MM.1S (cell line): Measurements from ENCODE around the gene ZNF568.

Source experiments
- DNase-seq: peaks from one replicate; pipeline ENCODE4 v3.0.0-alpha.2; 2015
- H2AFZ ChIP-seq: fragments of 300-600 bp; sonication (generic); 2 replicates; pipeline ENCODE4 v1.6.0; 2016; ENCODE audit warnings: antibody characterized with exemption, low read length
- H3F3A ChIP-seq: fragments of 300-600 bp; sonication (generic); 2 replicates; pipeline ENCODE4 v1.6.1; 2016; ENCODE audit warnings: mild to moderate bottlenecking, antibody characterized with exemption, low read length, moderate library complexity, mixed read lengths; ENCODE audit not compliant: insufficient read depth
- H3K27ac ChIP-seq: fragments of 300-600 bp; sonication (generic); 2 replicates; pipeline ENCODE4 v1.5.1; 2016; ENCODE audit warnings: mild to moderate bottlenecking, low read length
- H3K27me3 ChIP-seq: fragments of 300-600 bp; sonication (generic); replicated peaks from 2 replicates; pipeline ENCODE4 v1.6.0; 2016; ENCODE audit warnings: low read length; ENCODE audit not compliant: insufficient read depth
- H3K36me3 ChIP-seq: fragments of 300-600 bp; sonication (generic); replicated peaks from 2 replicates; pipeline ENCODE4 v1.6.1; 2016; ENCODE audit warnings: mild to moderate bottlenecking, low read length, mixed read lengths; ENCODE audit not compliant: insufficient read depth
- H3K4me1 ChIP-seq: fragments of 300-600 bp; sonication (generic); 2 replicates; pipeline ENCODE4 v1.6.1; 2016; ENCODE audit warnings: low read length, mixed read lengths
- H3K4me2 ChIP-seq: fragments of 300-600 bp; sonication (generic); 2 replicates; pipeline ENCODE4 v1.6.0; 2016; ENCODE audit warnings: low read depth, low read length
- H3K4me3 ChIP-seq: fragments of 300-600 bp; sonication (generic); 2 replicates; pipeline ENCODE4 v1.5.1; 2016; ENCODE audit warnings: low read length, mixed read lengths
- H3K79me2 ChIP-seq: fragments of 300-600 bp; sonication (generic); 2 replicates; pipeline ENCODE4 v1.6.1; 2016; ENCODE audit warnings: mixed run types, low read length, mixed read lengths
- H3K9ac ChIP-seq: fragments of 300-600 bp; sonication (generic); 2 replicates; pipeline ENCODE4 v1.6.1; 2016; ENCODE audit warnings: low read length, mixed read lengths
- H3K9me2 ChIP-seq: fragments of 300-600 bp; sonication (generic); replicated peaks from 2 replicates; pipeline ENCODE4 v1.6.1; 2016; ENCODE audit warnings: mild to moderate bottlenecking, low read length, mixed read lengths; ENCODE audit not compliant: insufficient read depth
- H3K9me3 ChIP-seq: fragments of 300-600 bp; sonication (generic); replicated peaks from 2 replicates; pipeline ENCODE4 v1.6.1; 2016; ENCODE audit warnings: mild to moderate bottlenecking, low read length, mixed read lengths; ENCODE audit not compliant: insufficient read depth
- H4K20me1 ChIP-seq: fragments of 300-600 bp; sonication (generic); 2 replicates; pipeline ENCODE4 v1.6.1; 2016; ENCODE audit warnings: mild to moderate bottlenecking, low read length, moderate library complexity, mixed read lengths; ENCODE audit not compliant: insufficient read depth
- CTCF ChIP-seq: fragments of 300-600 bp; sonication (generic); IDR thresholded peaks from 2 replicates; pipeline ENCODE4 v1.5.1; 2016; ENCODE audit warnings: antibody characterized with exemption, low read length, mixed read lengths
- EZH2 ChIP-seq: fragments of 300-600 bp; sonication (generic); optimal IDR thresholded peaks from 2 replicates; pipeline ENCODE3; 2017; ENCODE audit warnings: low read depth, mild to moderate bottlenecking, antibody characterized with exemption, low read length, mixed read lengths
- EZH2phosphoT487 ChIP-seq: fragments of 300-600 bp; sonication (generic); IDR thresholded peaks from 2 replicates; pipeline ENCODE4 v1.6.1; 2018; ENCODE audit warnings: antibody characterized with exemption, low read length

Gene ZNF568

GRCh38 chr19:36986601-36987000, 70.5 kb downstream of the ZNF568 start:
- Histone ChIP-seq H2AFZ (no peak overlapping the region), H3F3A (no peaks in the 10 kb centered on the region), H3K9me3 (no peaks in the 10 kb centered on the region), H3K4me3 (no peak overlapping the region), H3K9ac (no peak overlapping the region), H4K20me1 (no peaks in the 10 kb centered on the region), H3K4me2 (no peak overlapping the region), H3K36me3 (no peaks in the 10 kb centered on the region), H3K27me3 (no peaks in the 10 kb centered on the region), H3K27ac (no peak overlapping the region), H3K79me2 (no peaks in the 10 kb centered on the region), H3K4me1 (no peaks in the 10 kb centered on the region), H3K9me2 (no peaks in the 10 kb centered on the region)
- DNase-seq = no peak
- TF ChIP-seq EZH2 = no peak
- TF ChIP-seq CTCF = no peak
- TF ChIP-seq EZH2phosphoT487 = no peak

- Histone ChIP-seq H3K79me2 (no peaks in the 10 kb centered on the region), H3K9me2 (no peaks in the 10 kb centered on the region), H4K20me1 (no peaks in the 10 kb centered on the region), H3K27ac (no peak overlapping the region), H3K36me3 (no peaks in the 10 kb centered on the region), H2AFZ (no peak overlapping the region), H3K4me1 (no peaks in the 10 kb centered on the region), H3K4me3 (no peak overlapping the region), H3K4me2 (no peak overlapping the region), H3K9me3 (no peaks in the 10 kb centered on the region), H3K9ac (no peak overlapping the region), H3K27me3 (no peaks in the 10 kb centered on the region), H3F3A (no peaks in the 10 kb centered on the region)
- TF ChIP-seq CTCF (no peak), EZH2phosphoT487 (no peak), EZH2 (no peak)
- DNase-seq = no peak
Measured at GRCh38 chr19:36987091-36987490, 71.0 kb downstream of the ZNF568 start.

GRCh38 chr19:36997152-36997842, 81.2 kb downstream of the ZNF568 start:
- Histone ChIP-seq H3K9me2 (no peaks in the 10 kb centered on the region), H3K4me2 (no peak overlapping the region), H3K4me3 (no peak overlapping the region), H3K27me3 (no peaks in the 10 kb centered on the region), H4K20me1 (no peaks in the 10 kb centered on the region), H3K4me1 (no peaks in the 10 kb centered on the region), H3K79me2 (no peaks in the 10 kb centered on the region), H2AFZ (no peak overlapping the region), H3K27ac (no peak overlapping the region), H3K9ac (no peak overlapping the region), H3K9me3 (no peaks in the 10 kb centered on the region), H3F3A (no peaks in the 10 kb centered on the region), H3K36me3 (no peaks in the 10 kb centered on the region)
- TF ChIP-seq EZH2phosphoT487 = no peak
- no peak for TF ChIP-seq CTCF
- no peak for TF ChIP-seq EZH2
- DNase-seq = no peak
